Hindlimb muscle (tissue), 1 donor: ENCODE results near the gene ZEB1. TPM values are rescaled to one million over a fixed set of nuclear protein-coding genes. Genes with fewer than 3 reads are reported as not detected.
"Not testable (repeated sequence)": the region's sequence is repeated elsewhere in the genome, so short reads cannot be mapped to it uniquely, and the experiment has no call there.

Source experiments
- DNase-seq: peaks from one replicate; pipeline ENCODE4 v3.0.0-alpha.2; 2013
- polyA plus RNA-seq: library from polyadenylated mRNA; unstranded; fragments of 120-200 nt; gene quantifications from one replicate; pipeline ENCODE4 v1.2.1, GENCODE V29; 2013; ENCODE audit not compliant: insufficient read length

ZEB1 gene
- polyA plus RNA-seq, 1 donor = 44.9 TPM

- DNase-seq = no peak
Measured at GRCh38 chr10:31515116-31515515, 196.1 kb downstream of the ZEB1 start.

- DNase-seq = no peak
Measured at GRCh38 chr10:31515819-31516402, 196.9 kb downstream of the ZEB1 start.

- no peak for DNase-seq
Measured at GRCh38 chr10:31520986-31521831, 202.2 kb downstream of the ZEB1 start.

- no peak for DNase-seq
Measured at GRCh38 chr10:31522820-31523219, 203.8 kb downstream of the ZEB1 start.

GRCh38 chr10:31524460-31524859 is 205.4 kb downstream of the ZEB1 start:
- DNase-seq = no peak

GRCh38 chr10:31526178-31526577 is 207.2 kb downstream of the ZEB1 start:
- no peak for DNase-seq

GRCh38 chr10:31526681-31527080 is 207.7 kb downstream of the ZEB1 start:
- DNase-seq = no peak

GRCh38 chr10:31528831-31529230 is 209.8 kb downstream of the ZEB1 start:
- no peak for DNase-seq

- DNase-seq = peak; percentile 58
Measured at GRCh38 chr10:31536302-31536701, 217.3 kb downstream of the ZEB1 start.

GRCh38 chr10:31549896-31550295 is 230.9 kb downstream of the ZEB1 start:
- no peak for DNase-seq

- no peak for DNase-seq
Measured at GRCh38 chr10:31554556-31554955, 235.5 kb downstream of the ZEB1 start.

GRCh38 chr10:31557854-31558253 is 238.8 kb downstream of the ZEB1 start:
- DNase-seq = no peak

GRCh38 chr10:31568252-31568861 is 249.3 kb downstream of the ZEB1 start:
- DNase-seq = not testable (repeated sequence)

- DNase-seq = no peak
Measured at GRCh38 chr10:31574577-31574976, 255.6 kb downstream of the ZEB1 start.

GRCh38 chr10:31578181-31578852 is 259.3 kb downstream of the ZEB1 start:
- DNase-seq = no peak

GRCh38 chr10:31578951-31579350 is 259.9 kb downstream of the ZEB1 start:
- no peak for DNase-seq
